GM19351 (cell line): ENCODE data around the gene SPSB3.
"Not testable (repeated sequence)": the region's sequence is repeated elsewhere in the genome, so short reads cannot be mapped to it uniquely, and the experiment has no call there.

Experiments
- ATAC-seq: cut with Tn5 transposase; IDR thresholded peaks from one replicate; pipeline ENCODE4 v1.9.1; 2021; ENCODE audit warnings: mild to moderate bottlenecking, moderate library complexity; ENCODE audit not compliant: unreplicated experiment

The SPSB3 gene

DNA sequence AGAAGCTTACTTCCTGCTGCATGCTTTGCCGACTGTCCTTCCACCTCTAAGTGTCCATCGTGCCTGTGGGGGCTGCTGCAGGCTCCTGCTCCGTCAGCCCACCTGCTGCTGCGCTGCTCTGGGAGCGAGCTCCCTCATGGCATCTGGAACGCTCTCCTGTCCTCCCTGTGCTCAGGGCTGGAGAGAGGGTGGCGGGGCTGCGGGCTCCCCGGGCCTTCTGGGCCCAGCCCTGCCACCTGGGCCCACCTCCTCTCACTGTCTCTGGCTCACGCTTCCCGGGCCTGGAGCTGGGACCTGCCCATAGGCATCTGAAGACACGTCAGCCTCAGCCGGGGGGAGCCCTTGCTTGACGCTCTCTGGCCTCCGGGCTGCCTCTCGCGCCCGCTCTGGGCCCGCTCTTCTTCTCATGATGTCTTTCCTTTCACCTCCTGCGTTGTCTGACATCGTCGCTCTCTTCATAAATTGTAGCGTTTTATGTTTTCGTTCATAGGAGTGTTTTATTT lies 38.0 kb downstream of the SPSB3 start:
- ATAC-seq: no peak

DNA sequence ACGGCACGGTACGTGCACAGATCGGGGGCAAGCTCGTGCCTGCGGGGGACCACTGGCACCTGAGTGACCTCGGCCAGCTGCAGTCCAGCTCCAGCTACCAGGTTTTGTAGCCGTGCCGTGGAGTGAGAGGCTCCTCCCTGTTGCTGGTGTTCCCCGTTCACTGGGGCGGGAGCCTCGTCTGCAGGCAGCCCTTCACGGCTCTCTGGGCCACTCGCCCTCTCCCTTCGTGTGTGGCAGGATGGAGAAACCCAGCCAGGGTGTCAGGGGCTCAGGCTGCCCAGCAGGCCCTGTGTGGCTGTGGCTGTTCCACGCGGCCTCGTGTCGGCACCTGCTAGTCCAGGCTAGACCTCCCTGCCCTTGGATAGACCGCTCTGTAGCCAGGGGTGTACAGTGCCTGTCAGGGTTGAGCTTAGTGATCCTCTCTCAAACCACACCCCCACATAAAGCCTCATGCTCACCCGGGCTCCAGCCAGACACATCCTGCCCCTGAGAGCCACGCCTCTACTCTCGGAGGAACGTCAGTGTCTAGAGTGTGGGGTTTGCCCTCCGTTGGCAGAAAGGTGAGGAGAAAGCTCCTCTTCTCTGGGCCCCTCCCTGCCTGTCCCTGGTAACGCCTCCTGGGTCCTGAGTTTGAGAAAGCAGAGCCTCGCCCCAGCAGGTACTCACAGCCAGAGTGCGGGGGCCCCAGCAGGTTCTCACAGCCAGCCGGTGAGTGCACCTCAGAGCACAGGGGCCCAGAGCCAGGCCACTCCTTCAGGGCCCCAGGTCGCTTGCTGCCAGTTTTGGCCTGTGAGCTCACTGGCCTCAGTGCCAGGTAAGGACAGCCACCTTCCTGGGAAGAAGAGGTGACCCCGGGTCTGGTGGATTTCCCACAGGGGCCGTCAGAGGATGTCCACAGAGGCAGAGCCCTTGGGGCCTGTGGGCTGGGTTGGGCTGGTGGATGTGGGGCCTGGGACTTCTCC lies 38.7 kb downstream of the SPSB3 start:
- no peak for ATAC-seq

DNA sequence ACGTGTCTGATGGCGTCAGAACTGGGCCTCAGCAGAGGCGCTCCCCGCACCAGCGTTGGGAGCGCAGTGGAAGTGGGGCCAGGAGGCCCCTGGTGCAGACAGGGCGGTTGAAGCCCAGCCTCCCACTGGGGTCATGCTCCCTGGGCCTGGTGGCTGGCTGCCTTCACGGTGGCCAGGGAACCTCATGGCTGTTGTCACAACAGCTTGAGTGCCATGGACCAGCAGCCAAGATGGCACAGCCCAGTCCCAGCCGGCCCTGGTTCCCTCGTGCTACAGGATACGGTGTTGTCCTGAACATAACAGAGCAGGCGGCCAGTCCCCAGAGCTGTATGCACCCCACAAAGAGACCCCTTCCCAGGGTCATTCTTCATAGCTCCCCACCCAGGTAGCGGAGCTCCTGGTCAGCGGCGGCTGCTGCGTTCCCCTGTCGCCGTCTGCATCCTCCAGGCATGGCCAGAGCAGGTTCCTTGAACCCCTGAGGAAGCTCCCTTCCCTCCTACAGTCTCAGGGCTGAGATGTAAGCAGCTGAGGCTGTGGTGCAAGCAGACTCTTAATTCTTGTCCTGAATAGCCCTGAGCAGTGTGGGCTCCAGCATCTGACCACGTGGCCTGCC lies 40.7 kb downstream of the SPSB3 start:
- no peak for ATAC-seq

DNA sequence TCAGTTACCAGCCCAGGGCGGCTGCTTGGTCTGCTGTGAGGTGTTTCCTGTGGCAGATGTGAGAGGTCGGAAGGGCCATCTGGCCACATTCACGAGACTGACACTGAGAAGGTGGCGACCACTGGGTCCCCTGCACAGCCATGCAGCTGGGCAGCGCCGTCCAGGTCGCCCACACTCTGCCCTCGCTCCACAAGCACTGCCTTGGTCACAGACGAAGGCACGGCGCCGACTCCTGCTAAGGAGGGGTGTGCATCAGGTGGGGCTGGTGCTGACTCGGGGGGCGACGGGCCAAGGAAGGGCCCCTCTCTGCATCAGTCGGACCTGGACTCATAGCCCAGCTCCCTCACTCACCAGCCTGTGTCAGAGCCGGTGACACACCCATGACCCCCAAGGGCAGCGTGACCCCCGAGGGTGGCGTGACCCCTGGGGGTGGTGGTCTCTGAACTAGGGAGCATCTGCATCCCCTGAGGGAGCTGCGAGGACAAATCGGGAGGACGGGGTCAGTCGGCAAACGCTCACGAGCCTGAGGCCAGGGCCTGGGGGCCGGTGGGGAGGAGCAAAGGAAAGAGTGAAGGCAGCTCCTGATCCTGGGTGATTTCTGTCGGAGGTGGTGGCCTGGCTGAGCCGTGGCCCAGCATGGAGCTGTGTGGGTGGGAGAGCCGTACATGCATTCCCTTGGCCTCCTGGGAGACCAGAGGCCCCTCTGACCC lies 41.4 kb downstream of the SPSB3 start:
- no peak for ATAC-seq

DNA sequence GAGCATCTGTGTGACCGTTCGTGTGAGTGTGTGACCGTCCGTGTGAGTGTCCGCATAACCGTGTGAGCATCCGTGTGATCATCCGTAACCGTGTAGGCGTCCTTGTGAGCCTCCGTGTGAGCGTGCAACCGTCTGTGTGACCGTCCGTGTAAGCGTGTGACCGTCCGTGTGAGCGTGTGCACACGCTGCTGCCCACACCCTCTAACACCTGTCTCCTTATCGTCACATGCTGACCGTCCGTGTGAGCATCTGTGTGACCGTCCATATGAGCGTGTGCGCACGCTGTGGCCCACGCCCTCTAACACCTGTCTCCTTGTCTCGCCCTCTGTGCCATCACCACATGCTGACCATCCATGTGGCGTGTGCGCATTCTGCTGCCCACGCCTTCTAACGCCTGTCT lies 42.1 kb downstream of the SPSB3 start:
- no peak for ATAC-seq

DNA sequence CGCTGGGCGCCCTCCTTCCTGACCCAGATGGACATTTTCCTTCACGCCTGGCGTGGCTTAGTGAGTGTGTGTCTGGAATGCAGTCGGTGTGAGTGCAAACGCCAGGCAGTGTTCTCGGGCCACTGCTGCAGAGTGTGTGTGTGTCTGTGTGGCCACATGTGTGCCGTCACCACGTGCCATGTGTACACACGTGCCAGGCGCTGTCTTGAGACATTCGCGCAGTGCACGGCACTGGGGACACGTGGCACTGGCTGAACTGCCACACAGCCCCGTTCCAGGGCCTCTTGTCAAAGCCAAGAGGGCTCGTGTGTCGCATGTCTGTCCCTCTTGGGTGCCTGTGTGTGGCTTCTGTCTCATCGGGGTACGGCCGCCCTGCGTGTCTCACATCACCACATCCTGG lies 47.6 kb downstream of the SPSB3 start:
- ATAC-seq: no peak

DNA sequence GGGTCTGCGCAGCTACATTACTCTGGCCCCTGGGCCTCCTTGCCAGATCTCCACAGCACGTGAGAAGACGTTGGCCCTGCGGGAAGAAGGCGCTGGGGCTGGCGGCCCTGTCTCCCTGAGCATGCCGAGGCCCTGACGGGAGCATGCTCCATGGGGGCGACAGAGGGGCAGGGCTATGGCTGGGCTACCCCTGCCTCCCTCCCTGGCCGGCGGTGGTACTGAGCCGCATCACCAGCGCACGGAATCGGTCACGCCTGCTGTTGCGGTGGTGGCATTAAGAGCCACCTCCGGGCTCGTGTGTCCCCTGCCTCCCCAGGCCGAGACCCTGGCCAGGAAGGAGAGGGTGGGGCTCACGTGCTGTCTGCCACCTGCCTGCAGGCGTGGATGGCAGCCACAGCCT lies 48.2 kb downstream of the SPSB3 start:
- ATAC-seq: no peak

DNA sequence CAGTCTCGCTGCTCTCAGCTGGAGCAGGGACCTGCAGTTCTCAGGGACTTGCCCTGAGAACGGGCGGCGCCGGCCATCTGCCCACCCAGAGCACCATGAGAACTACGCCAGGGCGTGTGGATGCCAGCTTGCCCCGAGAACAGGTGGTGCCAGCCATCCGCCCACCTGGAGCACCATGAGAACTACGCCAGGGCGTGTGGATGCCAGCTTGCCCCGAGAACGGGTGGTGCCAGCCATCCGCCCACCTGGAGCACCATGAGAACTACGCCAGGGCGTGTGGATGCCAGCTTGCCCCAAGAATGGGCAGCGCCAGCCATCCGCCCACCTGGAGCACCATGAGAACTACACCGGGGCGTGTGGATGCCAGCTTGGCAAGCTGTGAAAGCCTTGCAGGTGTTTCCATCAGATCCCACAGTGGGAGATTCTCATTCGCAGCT lies 49.8 kb downstream of the SPSB3 start:
- ATAC-seq: not testable (repeated sequence)

DNA sequence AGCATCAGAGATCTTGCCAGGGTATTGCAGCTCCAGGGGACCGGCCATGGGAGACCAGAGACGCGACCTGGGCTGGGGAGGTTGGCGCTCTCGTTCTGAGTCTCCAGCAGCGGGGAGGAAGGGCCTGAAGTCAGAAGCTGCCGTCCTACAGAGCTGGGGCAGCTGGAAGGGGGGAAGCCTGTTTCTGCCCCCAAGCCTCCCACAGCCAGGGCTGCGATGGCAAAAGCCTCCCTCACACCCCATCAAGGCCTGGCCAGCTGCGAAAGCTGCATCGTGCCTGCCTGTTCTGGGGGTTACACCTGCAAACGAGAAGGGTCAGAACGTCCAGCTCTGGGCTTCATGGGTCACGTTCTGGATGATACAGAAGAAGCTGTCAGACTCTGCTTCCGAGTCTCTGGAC lies 50.3 kb downstream of the SPSB3 start:
- no peak for ATAC-seq

DNA sequence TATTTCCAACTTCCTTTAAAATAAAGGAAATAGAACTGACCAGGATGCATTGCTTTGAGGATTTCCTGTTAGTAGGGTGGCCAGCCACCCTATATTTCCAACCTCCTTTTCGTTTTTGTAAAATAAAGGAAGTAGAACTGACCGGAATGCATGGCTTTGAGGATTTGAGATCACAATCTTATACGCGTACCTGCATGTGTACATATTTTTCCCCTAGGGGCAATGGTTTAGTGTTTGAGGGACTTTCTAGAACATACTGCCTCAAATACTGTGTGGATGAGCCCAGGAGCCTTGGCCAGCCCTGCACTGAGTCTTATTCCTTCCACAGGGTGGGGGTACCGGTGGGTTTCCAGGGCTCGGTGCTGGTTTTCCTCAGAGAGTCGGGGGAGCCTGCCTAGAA lies 50.8 kb downstream of the SPSB3 start:
- ATAC-seq: no peak

DNA sequence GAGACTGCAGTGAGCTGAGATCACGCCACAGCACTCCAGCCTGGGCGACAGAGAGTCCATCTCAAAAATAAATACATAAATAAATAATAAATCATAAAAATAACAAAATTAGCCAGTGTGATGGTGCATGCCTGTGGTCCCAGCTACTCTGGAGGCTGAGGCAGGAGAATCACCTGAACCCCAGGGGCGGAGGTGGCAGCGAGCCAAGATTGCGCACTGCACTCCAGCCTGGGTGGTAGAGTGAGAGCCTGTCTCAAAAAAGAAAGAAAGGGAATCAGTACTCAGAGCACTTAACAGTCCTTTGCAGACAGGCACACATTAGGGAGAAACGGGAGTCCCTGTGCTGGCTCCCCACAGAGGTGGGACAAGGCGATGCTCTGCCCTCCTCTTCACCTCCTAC lies 51.3 kb downstream of the SPSB3 start:
- ATAC-seq: no peak

DNA sequence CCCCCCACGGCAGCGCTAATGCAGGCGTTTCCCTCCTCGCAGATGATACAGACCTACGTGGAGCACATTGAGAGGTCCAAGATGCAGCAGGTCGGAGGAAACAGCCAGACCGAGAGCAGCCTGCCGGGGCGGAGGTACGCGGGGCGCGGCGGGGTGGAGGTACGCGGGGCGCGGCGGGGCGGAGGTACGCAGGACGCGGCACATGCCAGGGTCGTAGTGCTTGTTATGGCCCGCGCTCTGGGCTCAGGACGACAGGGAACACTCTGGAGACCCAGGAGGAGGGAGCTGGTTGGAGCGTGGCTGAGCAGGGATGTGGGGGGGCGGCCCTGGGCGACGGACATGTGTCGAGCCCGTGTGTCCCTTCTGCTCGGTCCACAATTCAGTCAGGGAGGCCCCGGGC lies 52.9 kb downstream of the SPSB3 start:
- no peak for ATAC-seq

DNA sequence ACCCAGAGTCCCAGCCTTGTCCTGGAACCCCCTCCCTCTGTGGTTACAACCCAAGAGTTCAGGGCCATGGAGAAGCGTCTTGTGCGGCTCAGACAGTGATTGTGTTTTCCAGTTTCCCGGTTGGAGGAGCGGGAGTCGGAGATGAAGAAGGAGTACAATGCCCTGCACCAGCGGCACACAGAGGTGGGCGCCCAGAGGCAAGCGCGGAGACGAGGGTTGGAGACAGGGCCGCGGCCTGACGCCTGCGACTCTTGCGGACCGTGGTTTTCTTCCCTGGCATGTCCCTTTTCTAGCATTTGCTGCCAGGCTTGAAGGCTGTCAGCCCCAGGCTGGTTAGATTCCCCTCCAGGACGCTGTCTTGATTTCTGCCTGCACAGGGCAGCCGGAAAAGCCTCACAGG lies 53.3 kb downstream of the SPSB3 start:
- no peak for ATAC-seq

DNA sequence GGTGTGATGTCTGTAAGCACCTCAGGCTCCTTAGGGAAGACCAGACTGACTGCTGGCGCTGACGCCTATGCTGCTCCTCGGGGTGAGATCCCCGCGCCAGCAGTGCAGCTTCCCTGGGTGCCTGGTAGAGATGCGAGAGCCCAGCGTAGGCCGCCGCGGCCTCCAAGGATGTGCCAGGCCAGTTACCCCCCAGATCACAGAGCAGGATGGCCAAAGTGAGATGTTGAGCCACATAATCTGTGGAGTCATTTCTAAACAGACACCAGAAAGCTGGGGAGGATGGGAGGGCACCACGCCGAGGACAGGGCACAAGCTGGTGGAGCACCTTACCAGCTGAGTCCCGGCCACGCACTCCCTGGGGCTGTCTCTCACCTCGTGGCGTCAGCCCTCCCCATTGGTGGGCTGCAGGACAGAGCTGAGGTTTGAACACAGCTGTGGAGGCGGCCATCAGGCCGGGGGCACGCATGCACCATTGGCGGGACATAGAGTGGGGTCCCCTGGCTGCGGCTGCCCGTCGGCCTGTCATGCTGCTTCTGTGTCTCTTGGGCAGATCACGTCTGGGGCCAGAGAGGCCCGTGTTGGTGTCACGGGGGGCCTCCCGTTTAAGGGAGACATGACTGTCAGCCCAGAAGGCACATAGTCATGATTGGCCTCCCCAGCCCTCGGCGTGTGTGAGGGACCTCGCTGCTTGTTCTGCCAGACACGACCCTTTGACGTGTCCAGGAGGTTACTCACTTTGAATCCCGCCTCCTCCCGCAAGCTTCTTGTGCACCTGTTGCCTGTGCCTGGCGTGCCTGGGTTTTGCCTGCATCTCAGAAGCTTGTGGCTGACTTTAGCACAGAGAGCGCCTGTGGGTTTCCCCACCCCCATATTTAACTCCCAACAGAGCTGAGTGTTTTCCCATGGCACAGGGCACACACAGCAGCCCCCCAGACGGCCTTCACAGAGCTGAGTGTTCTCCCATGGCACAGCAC lies 54.4 kb downstream of the SPSB3 start:
- ATAC-seq: no peak
